SK-N-SH treated with all-trans-retinoic acid at 6 μM for 48 hours (cell line): ENCODE measurements around the gene MYO1H.

ENCODE experiments used
- ATAC-seq: fragments of 200-7000 bp; cut with Tn5 transposase; 3 replicates; pipeline ENCODE4 v1.9.1; 2020; ENCODE audit warnings: mild to moderate bottlenecking, moderate library complexity
- ARNTL ChIP-seq: fragments of 450-650 bp; formaldehyde crosslinking; IDR thresholded peaks from 2 replicates; pipeline ENCODE4 v1.5.0; 2020; ENCODE audit warnings: low read depth, mild to moderate bottlenecking, moderate library complexity, borderline replicate concordance
- BACH2 ChIP-seq: fragments of 250-450 bp; sonication (Bioruptor Pico); IDR thresholded peaks from 2 replicates; pipeline ENCODE4 v1.9.0; 2021; ENCODE audit warnings: mild to moderate bottlenecking, borderline replicate concordance
- ESRRG ChIP-seq: fragments of 250-450 bp; sonication (Bioruptor Pico); IDR thresholded peaks from 2 replicates; pipeline ENCODE4 v1.6.1; 2021; ENCODE audit warnings: mild to moderate bottlenecking
- GLIS3 ChIP-seq: fragments of 250-450 bp; sonication (Bioruptor Pico); IDR thresholded peaks from 2 replicates; pipeline ENCODE4 v1.5.0; 2020; ENCODE audit warnings: mild to moderate bottlenecking, moderate library complexity
- ISL1 ChIP-seq: fragments of 250-450 bp; sonication (Bioruptor Pico); IDR thresholded peaks from 2 replicates; pipeline ENCODE4 v2.1.2; 2022; ENCODE audit warnings: mild to moderate bottlenecking, moderate library complexity
- OSR1 ChIP-seq: fragments of 250-450 bp; sonication (Bioruptor Pico); IDR thresholded peaks from 2 replicates; pipeline ENCODE4 v1.8.0; 2022; ENCODE audit warnings: moderate library complexity, mild to moderate bottlenecking, inconsistent platforms
- PPARA ChIP-seq: fragments of 250-450 bp; sonication (Bioruptor Pico); IDR thresholded peaks from 2 replicates; pipeline ENCODE4 v1.5.0; 2020; ENCODE audit warnings: mild to moderate bottlenecking, borderline replicate concordance
- RARB ChIP-seq: fragments of 250-450 bp; sonication (Bioruptor Pico); IDR thresholded peaks from 2 replicates; pipeline ENCODE4 v1.8.0; 2021; ENCODE audit warnings: mild to moderate bottlenecking, moderate library complexity
- TOX ChIP-seq: fragments of 250-450 bp; sonication (Bioruptor Pico); IDR thresholded peaks from 2 replicates; pipeline ENCODE4 v1.8.0; 2021; ENCODE audit warnings: mild to moderate bottlenecking, moderate library complexity, borderline replicate concordance
- ZC3H10 ChIP-seq: fragments of 250-450 bp; sonication (Bioruptor Pico); IDR thresholded peaks from 2 replicates; pipeline ENCODE4 v1.5.1; 2021; ENCODE audit warnings: mild to moderate bottlenecking, moderate library complexity
- ZFP3 ChIP-seq: fragments of 250-450 bp; sonication (Bioruptor Pico); IDR thresholded peaks from 2 replicates; pipeline ENCODE4 v1.5.0; 2020; ENCODE audit warnings: mild to moderate bottlenecking, moderate library complexity
- ZFP30 ChIP-seq: fragments of 450-650 bp; formaldehyde crosslinking; IDR thresholded peaks from 2 replicates; pipeline ENCODE4 v1.5.0; 2022; ENCODE audit warnings: mild to moderate bottlenecking, moderate library complexity
- ZNF565 ChIP-seq: fragments of 450-650 bp; formaldehyde crosslinking; conservative IDR thresholded peaks from 2 replicates; pipeline ENCODE4 v1.5.0; 2020; ENCODE audit warnings: low read depth, mild to moderate bottlenecking, moderate library complexity
- ZNF70 ChIP-seq: fragments of 450-650 bp; formaldehyde crosslinking; IDR thresholded peaks from 2 replicates; pipeline ENCODE4 v1.5.0; 2020; ENCODE audit warnings: mild to moderate bottlenecking, moderate library complexity
- ZNF8 ChIP-seq: fragments of 450-650 bp; formaldehyde crosslinking; IDR thresholded peaks from 2 replicates; pipeline ENCODE4 v1.5.0; 2020; ENCODE audit warnings: mild to moderate bottlenecking, moderate library complexity
- TF ChIP-seq, protein P1 (sequence below): fragments of 250-450 bp; sonication (Bioruptor Pico); IDR thresholded peaks from 2 replicates; pipeline ENCODE4 v1.8.0; 2020; ENCODE audit warnings: mild to moderate bottlenecking, moderate library complexity, borderline replicate concordance
- TF ChIP-seq, protein P2 (sequence below): fragments of 250-450 bp; sonication (Bioruptor Pico); IDR thresholded peaks from 2 replicates; pipeline ENCODE4 v1.5.0; 2020; ENCODE audit warnings: mild to moderate bottlenecking, moderate library complexity
- TF ChIP-seq, protein P3 (sequence below): fragments of 250-450 bp; sonication (Bioruptor Pico); IDR thresholded peaks from 2 replicates; pipeline ENCODE4 v1.5.1; 2020; ENCODE audit warnings: low read depth, mild to moderate bottlenecking, moderate library complexity
- TF ChIP-seq, protein P4 (sequence below): fragments of 250-450 bp; sonication (Bioruptor Pico); IDR thresholded peaks from 2 replicates; pipeline ENCODE4 v1.8.0; 2021; ENCODE audit warnings: low read depth, mild to moderate bottlenecking, moderate library complexity, borderline replicate concordance
- TF ChIP-seq, protein P5 (sequence below): fragments of 250-450 bp; sonication (Bioruptor Pico); IDR thresholded peaks from 2 replicates; pipeline ENCODE4 v1.5.1; 2021; ENCODE audit warnings: mild to moderate bottlenecking, moderate library complexity

Gene MYO1H

DNA sequence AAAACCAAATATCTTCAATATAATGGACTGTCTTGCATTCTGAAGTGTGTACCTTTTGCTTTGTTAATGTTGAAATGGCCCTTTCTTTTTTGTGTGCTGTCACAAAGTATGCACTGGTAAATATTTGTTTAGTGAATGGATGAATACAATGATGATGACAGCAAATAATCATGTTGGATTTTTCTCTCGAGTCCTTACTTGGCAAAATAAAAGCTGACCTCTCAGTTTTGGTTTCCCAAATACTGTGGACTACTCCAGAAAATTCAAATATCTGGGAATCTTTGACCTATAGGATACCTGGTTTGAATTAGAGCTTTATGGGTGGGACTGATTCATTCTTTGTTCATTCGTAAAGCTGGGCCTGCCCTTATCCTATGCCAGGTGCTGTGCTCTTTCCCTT lies 135.2 kb downstream of the MYO1H start:
- TF ChIP-seq TOX (CRISPR knock-in tag) (no peak), ZNF70 (CRISPR knock-in tag) (no peak), ZC3H10 (CRISPR knock-in tag) (no peak), RARB (CRISPR knock-in tag) (no peak), PPARA (CRISPR knock-in tag) (no peak), ISL1 (CRISPR knock-in tag) (no peak), ESRRG (no peak)
- TF ChIP-seq, protein P1, sequence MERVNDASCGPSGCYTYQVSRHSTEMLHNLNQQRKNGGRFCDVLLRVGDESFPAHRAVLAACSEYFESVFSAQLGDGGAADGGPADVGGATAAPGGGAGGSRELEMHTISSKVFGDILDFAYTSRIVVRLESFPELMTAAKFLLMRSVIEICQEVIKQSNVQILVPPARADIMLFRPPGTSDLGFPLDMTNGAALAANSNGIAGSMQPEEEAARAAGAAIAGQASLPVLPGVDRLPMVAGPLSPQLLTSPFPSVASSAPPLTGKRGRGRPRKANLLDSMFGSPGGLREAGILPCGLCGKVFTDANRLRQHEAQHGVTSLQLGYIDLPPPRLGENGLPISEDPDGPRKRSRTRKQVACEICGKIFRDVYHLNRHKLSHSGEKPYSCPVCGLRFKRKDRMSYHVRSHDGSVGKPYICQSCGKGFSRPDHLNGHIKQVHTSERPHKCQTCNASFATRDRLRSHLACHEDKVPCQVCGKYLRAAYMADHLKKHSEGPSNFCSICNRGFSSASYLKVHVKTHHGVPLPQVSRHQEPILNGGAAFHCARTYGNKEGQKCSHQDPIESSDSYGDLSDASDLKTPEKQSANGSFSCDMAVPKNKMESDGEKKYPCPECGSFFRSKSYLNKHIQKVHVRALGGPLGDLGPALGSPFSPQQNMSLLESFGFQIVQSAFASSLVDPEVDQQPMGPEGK (CRISPR knock-in tag), result no peak
- TF ChIP-seq, protein P2, sequence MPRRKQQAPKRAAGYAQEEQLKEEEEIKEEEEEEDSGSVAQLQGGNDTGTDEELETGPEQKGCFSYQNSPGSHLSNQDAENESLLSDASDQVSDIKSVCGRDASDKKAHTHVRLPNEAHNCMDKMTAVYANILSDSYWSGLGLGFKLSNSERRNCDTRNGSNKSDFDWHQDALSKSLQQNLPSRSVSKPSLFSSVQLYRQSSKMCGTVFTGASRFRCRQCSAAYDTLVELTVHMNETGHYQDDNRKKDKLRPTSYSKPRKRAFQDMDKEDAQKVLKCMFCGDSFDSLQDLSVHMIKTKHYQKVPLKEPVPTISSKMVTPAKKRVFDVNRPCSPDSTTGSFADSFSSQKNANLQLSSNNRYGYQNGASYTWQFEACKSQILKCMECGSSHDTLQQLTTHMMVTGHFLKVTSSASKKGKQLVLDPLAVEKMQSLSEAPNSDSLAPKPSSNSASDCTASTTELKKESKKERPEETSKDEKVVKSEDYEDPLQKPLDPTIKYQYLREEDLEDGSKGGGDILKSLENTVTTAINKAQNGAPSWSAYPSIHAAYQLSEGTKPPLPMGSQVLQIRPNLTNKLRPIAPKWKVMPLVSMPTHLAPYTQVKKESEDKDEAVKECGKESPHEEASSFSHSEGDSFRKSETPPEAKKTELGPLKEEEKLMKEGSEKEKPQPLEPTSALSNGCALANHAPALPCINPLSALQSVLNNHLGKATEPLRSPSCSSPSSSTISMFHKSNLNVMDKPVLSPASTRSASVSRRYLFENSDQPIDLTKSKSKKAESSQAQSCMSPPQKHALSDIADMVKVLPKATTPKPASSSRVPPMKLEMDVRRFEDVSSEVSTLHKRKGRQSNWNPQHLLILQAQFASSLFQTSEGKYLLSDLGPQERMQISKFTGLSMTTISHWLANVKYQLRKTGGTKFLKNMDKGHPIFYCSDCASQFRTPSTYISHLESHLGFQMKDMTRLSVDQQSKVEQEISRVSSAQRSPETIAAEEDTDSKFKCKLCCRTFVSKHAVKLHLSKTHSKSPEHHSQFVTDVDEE (CRISPR knock-in tag), result no peak
- ATAC-seq, result no peak

DNA sequence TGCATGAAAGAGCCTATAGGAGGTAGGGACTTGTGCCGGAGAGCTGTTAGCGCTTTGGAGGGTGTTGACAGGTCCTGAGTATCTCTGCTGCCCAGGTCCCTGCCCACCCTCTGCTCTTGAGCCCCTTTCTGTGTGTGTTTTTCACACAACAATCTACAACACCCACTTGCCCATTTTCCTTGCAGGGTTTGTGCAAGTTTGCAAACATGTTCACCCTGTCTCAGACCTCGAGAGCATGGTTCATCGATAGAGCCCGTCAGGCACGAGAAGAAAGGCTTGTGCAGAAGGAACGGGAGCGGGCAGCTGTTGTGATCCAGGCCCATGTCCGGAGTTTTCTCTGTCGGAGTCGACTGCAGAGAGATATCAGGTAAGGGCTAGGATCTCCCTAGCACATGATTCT lies 135.6 kb downstream of the MYO1H start:
- TF ChIP-seq OSR1 (CRISPR knock-in tag) (no peak), ZFP30 (no peak), RARB (CRISPR knock-in tag) (no peak), ZNF565 (no peak), ZC3H10 (CRISPR knock-in tag) (no peak), ESRRG (no peak), ISL1 (CRISPR knock-in tag) (no peak), ARNTL (CRISPR knock-in tag) (no peak), BACH2 (CRISPR knock-in tag) (no peak), ZFP3 (CRISPR knock-in tag) (no peak), ZNF70 (CRISPR knock-in tag) (no peak), GLIS3 (CRISPR knock-in tag) (no peak), ZNF8 (CRISPR knock-in tag) (no peak), TOX (CRISPR knock-in tag) (no peak)
- TF ChIP-seq, protein P3, sequence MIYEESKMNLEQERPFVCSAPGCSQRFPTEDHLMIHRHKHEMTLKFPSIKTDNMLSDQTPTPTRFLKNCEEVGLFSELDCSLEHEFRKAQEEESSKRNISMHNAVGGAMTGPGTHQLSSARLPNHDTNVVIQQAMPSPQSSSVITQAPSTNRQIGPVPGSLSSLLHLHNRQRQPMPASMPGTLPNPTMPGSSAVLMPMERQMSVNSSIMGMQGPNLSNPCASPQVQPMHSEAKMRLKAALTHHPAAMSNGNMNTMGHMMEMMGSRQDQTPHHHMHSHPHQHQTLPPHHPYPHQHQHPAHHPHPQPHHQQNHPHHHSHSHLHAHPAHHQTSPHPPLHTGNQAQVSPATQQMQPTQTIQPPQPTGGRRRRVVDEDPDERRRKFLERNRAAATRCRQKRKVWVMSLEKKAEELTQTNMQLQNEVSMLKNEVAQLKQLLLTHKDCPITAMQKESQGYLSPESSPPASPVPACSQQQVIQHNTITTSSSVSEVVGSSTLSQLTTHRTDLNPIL (CRISPR knock-in tag), result no peak
- TF ChIP-seq, protein P2 (CRISPR knock-in tag), result no peak
- TF ChIP-seq, protein P1 (CRISPR knock-in tag), result no peak
- TF ChIP-seq, protein P4, sequence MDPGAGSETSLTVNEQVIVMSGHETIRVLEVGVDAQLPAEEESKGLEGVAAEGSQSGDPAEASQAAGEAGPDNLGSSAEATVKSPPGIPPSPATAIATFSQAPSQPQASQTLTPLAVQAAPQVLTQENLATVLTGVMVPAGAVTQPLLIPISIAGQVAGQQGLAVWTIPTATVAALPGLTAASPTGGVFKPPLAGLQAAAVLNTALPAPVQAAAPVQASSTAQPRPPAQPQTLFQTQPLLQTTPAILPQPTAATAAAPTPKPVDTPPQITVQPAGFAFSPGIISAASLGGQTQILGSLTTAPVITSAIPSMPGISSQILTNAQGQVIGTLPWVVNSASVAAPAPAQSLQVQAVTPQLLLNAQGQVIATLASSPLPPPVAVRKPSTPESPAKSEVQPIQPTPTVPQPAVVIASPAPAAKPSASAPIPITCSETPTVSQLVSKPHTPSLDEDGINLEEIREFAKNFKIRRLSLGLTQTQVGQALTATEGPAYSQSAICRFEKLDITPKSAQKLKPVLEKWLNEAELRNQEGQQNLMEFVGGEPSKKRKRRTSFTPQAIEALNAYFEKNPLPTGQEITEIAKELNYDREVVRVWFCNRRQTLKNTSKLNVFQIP, result no peak
- TF ChIP-seq, protein P5, sequence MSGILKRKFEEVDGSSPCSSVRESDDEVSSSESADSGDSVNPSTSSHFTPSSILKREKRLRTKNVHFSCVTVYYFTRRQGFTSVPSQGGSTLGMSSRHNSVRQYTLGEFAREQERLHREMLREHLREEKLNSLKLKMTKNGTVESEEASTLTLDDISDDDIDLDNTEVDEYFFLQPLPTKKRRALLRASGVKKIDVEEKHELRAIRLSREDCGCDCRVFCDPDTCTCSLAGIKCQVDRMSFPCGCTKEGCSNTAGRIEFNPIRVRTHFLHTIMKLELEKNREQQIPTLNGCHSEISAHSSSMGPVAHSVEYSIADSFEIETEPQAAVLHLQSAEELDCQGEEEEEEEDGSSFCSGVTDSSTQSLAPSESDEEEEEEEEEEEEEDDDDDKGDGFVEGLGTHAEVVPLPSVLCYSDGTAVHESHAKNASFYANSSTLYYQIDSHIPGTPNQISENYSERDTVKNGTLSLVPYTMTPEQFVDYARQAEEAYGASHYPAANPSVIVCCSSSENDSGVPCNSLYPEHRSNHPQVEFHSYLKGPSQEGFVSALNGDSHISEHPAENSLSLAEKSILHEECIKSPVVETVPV, result no peak
- TF ChIP-seq, all 23 proteins: peak for 0
- ATAC-seq, result no peak
